ENCODE data around the gene SCUBE1. TPM values are rescaled to one million over a fixed set of nuclear protein-coding genes. Genes with fewer than 3 reads are reported as not detected.
A peak's percentile ranks its signal among the peaks of the same experiment; 100 is the strongest.

Gene SCUBE1
- total and polyA plus RNA-seq, 2 of the 8 experiments (the other 6 are each of a cell fraction or from before 2014, with no cell fraction given): 2.3 to 4.9 TPM

GRCh38 chr22:43270949-43271348, 72.2 kb downstream of the SCUBE1 start:
- Histone ChIP-seq H3K27me3 (replicated peaks in 1 of 4; ENCODE audit: control insufficient read depth in 3 of 4, extremely low read depth in 1 of 4, insufficient read depth in 3 of 4, low read length in 3 of 4) (no peaks in the 10 kb centered on the region; a peak in 1 of 7 replicates), H2BK120ac (replicated peaks; ENCODE audit: low read depth, low read length) (no peak overlapping the region), H4K5ac (ENCODE audit: insufficient read length, low read depth, low read length) (no peak overlapping the region), H3K9ac (replicated peaks in 1 of 4; ENCODE audit: extremely low read depth in 1 of 4, low read depth in 3 of 4, low read length in 3 of 4) (no peak overlapping the region), H4K8ac (ENCODE audit: extremely low read depth, insufficient read depth, low read length) (no peak overlapping the region; the same call in 1 of the 2 replicates), H3K18ac (ENCODE audit: extremely low read depth, low read length) (no peak overlapping the region), H3K79me1 (ENCODE audit: low read depth, low read length) (no peaks in the 10 kb centered on the region), H2BK5ac (ENCODE audit: low read depth, low read length) (0 out of 2 replicates have a peak overlapping the region, but pooled peaks have one; percentile 24), H3K23me2 (ENCODE audit: low read depth, low read length) (no peaks in the 10 kb centered on the region), H2BK20ac (ENCODE audit: low read length) (no peak overlapping the region), H2AK5ac (ENCODE audit: low read depth, low read length) (no peak overlapping the region), H2BK12ac (ENCODE audit: low read depth, low read length) (no peak overlapping the region), H2AFZ (ENCODE audit: low read length) (no peak overlapping the region), H3K27ac (ENCODE audit: low read depth, low read length) (no peak overlapping the region), H3K4ac (replicated peaks; ENCODE audit: insufficient read length, low read depth, low read length) (no peak overlapping the region), H3K4me1 (replicated peaks in 1 of 4; ENCODE audit: control insufficient read depth in 3 of 4, insufficient read depth in 4 of 4, low read length in 3 of 4) (peaks cover 3 to 13% (median 11%) of the 10 kb centered on the region in 4 experiments; a peak in 6 of 7 replicates), H3K36me3 (ENCODE audit: control insufficient read depth in 2 of 4, insufficient read depth in 4 of 4, low read length in 3 of 4) (no peaks in the 10 kb centered on the region), H3K23ac (ENCODE audit: insufficient read length) (no peak overlapping the region), H3K9me3 (ENCODE audit: insufficient read depth in 2 of 2, low read depth in 1 of 2, low read length in 1 of 2) (no peaks in the 10 kb centered on the region), H3K79me2 (ENCODE audit: control insufficient read depth in 1 of 2, insufficient read depth in 2 of 2, low read length in 2 of 2) (no peaks in the 10 kb centered on the region), H3K14ac (ENCODE audit: insufficient read length) (no peak overlapping the region), H3K56ac (replicated peaks; ENCODE audit: insufficient read length, low read depth, low read length) (no peak overlapping the region), H2BK15ac (ENCODE audit: low read length) (no peak overlapping the region; the same call in 1 of the 2 replicates), H4K20me1 (replicated peaks in 1 of 2; ENCODE audit: control insufficient read depth in 1 of 2, insufficient read depth in 2 of 2, low read length in 2 of 2) (peaks cover 0 to 2% of the 10 kb centered on the region in 2 experiments), H3K4me3 (ENCODE audit: extremely low read depth in 1 of 4, insufficient read depth in 2 of 4, low read depth in 3 of 4, low read length in 4 of 4) (no peak overlapping the region), H3K4me2 (ENCODE audit: insufficient read depth in 1 of 2, low read depth in 2 of 2, low read length in 2 of 2) (no peak overlapping the region), H4K91ac (replicated peaks; ENCODE audit: insufficient read length, low read length) (no peak overlapping the region)
- CTCF ChIA-PET (ENCODE audit: partially characterized antibody): interaction anchor here (0.6 to 18.2 kb wide), 25 partner anchors 12 to 261 kb away, joined by 3 to 388 read pairs (median 8); partner anchors contain the start of gene SCUBE1
- no peak for FAIRE-seq
- no peak for DNase-seq (ENCODE audit: low read depth in 1 of 2, low spot score in 2 of 2)
- 78% methylated on average over 7 of the region's 7 CpGs; no CpG with 5 or more reads in 1 of the 2 experiments for WGBS, 2 experiments (ENCODE audit: extremely low coverage in 1 of 2, insufficient coverage in 1 of 2, insufficient read length in 1 of 2, insufficient replicate concordance in 2 of 2, low coverage in 1 of 2, low lambda C conversion rate in 2 of 2, missing lambda C conversion rate in 1 of 2)
- POLR2A ChIA-PET (ENCODE audit: partially characterized antibody): interaction anchor here (1.0 to 1.6 kb wide), 2 partner anchors 12 to 14 kb away, joined by 3 to 5 read pairs; no protein-coding TSS in a partner anchor
- no peak for TF ChIP-seq TEAD4 (IDR thresholded peaks at IDR 0.05; ENCODE audit: low read depth, low read length)
- TF ChIP-seq KDM4A (IDR thresholded peaks at IDR 0.05; ENCODE audit: low read depth, low read length, severe bottlenecking): no peak
- no peak for TF ChIP-seq EP300 (IDR thresholded peaks at IDR 0.05; ENCODE audit: borderline replicate concordance in 1 of 2, low read depth in 2 of 2, low read length in 2 of 2)
